PC-9 (cell line): ENCODE data around the gene TAF6. TPM values are rescaled to one million over a fixed set of nuclear protein-coding genes. Genes with fewer than 3 reads are reported as not detected.

Experiments used
- Bru-seq: library from RNA; stranded (reverse); fragments of 400-500 nt; gene quantifications from one replicate; lab custom pipeline; 2021; lab: Mats Ljungman, UMichigan
- BruChase-seq, 2 experiments: library from RNA; stranded (reverse); fragments of 400-500 nt; gene quantifications; one replicate each; lab custom pipeline; 2021; lab: Mats Ljungman, UMichigan
- BruUV-seq: library from RNA; stranded (reverse); fragments of 400-500 nt; replicated peaks from 2 replicates; lab custom pipeline; 2021; lab: Mats Ljungman, UMichigan
- CTCF ChIA-PET: fragments of 300-600 bp; sonication (Branson Sonifier 250); formaldehyde crosslinking; loops from one replicate; lab custom pipeline; 2022; ENCODE audit warnings: antibody characterized with exemption; lab: Charles Lee
- POLR2A ChIA-PET: fragments of 300-600 bp; sonication (Branson Sonifier 250); formaldehyde crosslinking; loops from one replicate; lab custom pipeline; 2022; ENCODE audit warnings: antibody characterized with exemption; ENCODE audit not compliant: unreplicated experiment; lab: Charles Lee
- DNase-seq, 2 experiments: peaks; one replicate each; pipeline versions ENCODE4 v3.0.0 to v3.0.0-alpha.2; 2015 to 2022; ENCODE audit warnings: mixed read lengths in 1 of 2
- H2AFZ ChIP-seq: fragments of 200-600 bp; sonication (generic); 2 replicates; pipeline ENCODE4 v1.8.1; 2017; ENCODE audit warnings: antibody characterized with exemption
- H3F3A ChIP-seq: fragments of 200-600 bp; sonication (generic); 2 replicates; pipeline ENCODE4 v1.8.1; 2017; ENCODE audit warnings: antibody characterized with exemption, mild to moderate bottlenecking, low read depth; ENCODE audit not compliant: insufficient read depth
- H3K27ac ChIP-seq: fragments of 200-600 bp; sonication (generic); 2 replicates; pipeline ENCODE4 v1.6.1; 2016; ENCODE audit warnings: mixed run types
- H3K27me3 ChIP-seq: fragments of 200-600 bp; sonication (generic); 2 replicates; pipeline ENCODE4 v1.6.1; 2016; ENCODE audit warnings: low read depth, mixed run types; ENCODE audit not compliant: insufficient read depth
- H3K36me3 ChIP-seq: fragments of 200-600 bp; sonication (generic); 2 replicates; pipeline ENCODE4 v1.6.1; 2016; ENCODE audit warnings: low read depth, mixed run types
- H3K4me1 ChIP-seq: fragments of 200-600 bp; sonication (generic); replicated peaks from 2 replicates; pipeline ENCODE4 v1.6.1; 2016; ENCODE audit warnings: mixed run types; ENCODE audit not compliant: insufficient read depth
- H3K4me2 ChIP-seq: fragments of 200-600 bp; sonication (generic); 2 replicates; pipeline ENCODE4 v1.6.1; 2017; ENCODE audit warnings: mixed run types
- H3K4me3 ChIP-seq: fragments of 200-600 bp; sonication (generic); 2 replicates; pipeline ENCODE4 v1.6.1; 2016; ENCODE audit warnings: mixed run types
- H3K79me2 ChIP-seq: fragments of 200-600 bp; sonication (generic); 2 replicates; pipeline ENCODE4 v1.6.1; 2017; ENCODE audit warnings: low read depth, mixed run types
- H3K9me2 ChIP-seq: fragments of 200-600 bp; sonication (generic); 2 replicates; pipeline ENCODE4 v1.8.1; 2017; ENCODE audit warnings: mild to moderate bottlenecking; ENCODE audit not compliant: insufficient read depth
- H3K9me3 ChIP-seq: fragments of 200-600 bp; sonication (generic); 2 replicates; pipeline ENCODE4 v1.8.1; 2016; ENCODE audit warnings: low read depth; ENCODE audit not compliant: insufficient read depth
- H4K20me1 ChIP-seq: fragments of 200-600 bp; sonication (generic); 2 replicates; pipeline ENCODE4 v1.8.1; 2017; ENCODE audit not compliant: insufficient read depth
- EZH2 ChIP-seq: fragments of 200-600 bp; sonication (generic); IDR thresholded peaks from 2 replicates; pipeline ENCODE4 v1.8.0; 2017; ENCODE audit warnings: antibody characterized with exemption, low read depth
- intact Hi-C: fragments of 100-400 bp; cut with micrococcal nuclease; formaldehyde crosslinking; loops from one replicate; pipeline ENCODE4 v1.10.0; 2022; ENCODE audit not compliant: unreplicated experiment
- long read RNA-seq: library from polyadenylated mRNA; stranded (forward); transcript quantifications from one replicate; pipeline ENCODE4 v2.0.0, GENCODE V29; 2022
- total RNA-seq: library from RNA; stranded (reverse); gene quantifications from 2 replicates; pipeline ENCODE4 v1.2.3, GENCODE V29; 2021
- TF ChIP-seq, protein P1 (sequence below): fragments of 200-600 bp; sonication (generic); conservative IDR thresholded peaks from 2 replicates; pipeline ENCODE4 v1.6.1; 2017; ENCODE audit warnings: mixed run types, antibody characterized with exemption, mild to moderate bottlenecking, moderate library complexity

The TAF6 gene
- total RNA-seq = 91.4 and 108 TPM in 2 replicates
- percentile 63 among the genes with signal in this experiment for Bru-seq, nascent RNA
- percentile 71 among the genes with signal in this experiment for BruChase-seq, experiment 1, labeled RNA remaining after a 2-hour chase
- percentile 89 among the genes with signal in this experiment for BruChase-seq, experiment 2, labeled RNA remaining after a 6-hour chase
- long read RNA-seq, transcript TAF6-209 (15 exons, 2,297 nt) = minor isoform, 8 of 202 reads
- long read RNA-seq, transcript TAF6-201 (15 exons, 2,727 nt) = minor isoform, 6 of 202 reads
- long read RNA-seq, transcript TAF6-211 (15 exons, 2,464 nt) = major isoform, 105 of 202 reads
- long read RNA-seq, partial matches to known transcripts = 24 of 202 reads
- long read RNA-seq, other reads (novel, unspliced or antisense) = 58 of 202 reads

DNA sequence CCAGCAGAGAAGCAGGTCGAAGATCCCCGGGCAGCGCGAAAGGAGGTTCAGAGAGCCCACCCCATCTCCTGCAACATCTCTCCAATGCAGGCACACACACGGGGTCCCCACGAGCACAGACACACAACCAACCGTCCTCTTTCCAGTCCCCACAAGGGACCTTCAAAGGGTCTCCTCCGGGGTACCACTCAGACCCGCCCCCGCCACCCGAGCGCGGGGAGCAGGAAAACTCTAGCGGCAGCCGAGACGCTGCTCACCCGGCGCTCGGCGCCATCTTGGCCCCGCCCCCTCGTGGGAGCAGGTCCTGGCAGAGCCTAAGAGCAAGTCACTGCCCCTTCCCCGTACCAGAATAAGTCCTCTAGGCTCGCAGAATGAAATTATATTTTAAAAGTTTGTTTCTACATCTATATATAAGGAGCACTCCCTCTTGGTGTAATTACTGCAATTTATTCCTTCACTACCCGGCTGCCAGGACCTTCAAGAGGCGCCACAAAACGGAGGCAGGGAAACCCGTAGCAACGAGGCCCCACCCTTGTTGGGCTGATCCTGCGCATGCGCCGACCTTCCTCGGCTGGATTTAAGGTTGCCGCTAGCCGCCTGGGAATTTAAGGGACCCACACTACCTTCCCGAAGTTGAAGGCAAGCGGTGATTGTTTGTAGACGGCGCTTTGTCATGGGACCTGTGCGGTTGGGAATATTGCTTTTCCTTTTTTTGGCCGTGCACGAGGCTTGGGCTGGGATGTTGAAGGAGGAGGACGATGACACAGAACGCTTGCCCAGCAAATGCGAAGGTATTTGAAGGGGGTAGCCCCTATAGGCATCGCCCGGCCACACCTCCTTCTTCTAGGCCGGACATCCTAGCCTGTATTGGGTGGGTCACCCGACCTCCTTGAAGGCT is at the start of gene TAF6, which contains the start of gene CNPY4:
Gene TAF6 (minus strand): TSS at position 287 of the 898 bp plus-strand sequence. CDS start 5,149 bp downstream, outside the sequence.
Gene CNPY4 (plus strand): TSS at position 563 of the 898 bp plus-strand sequence. CDS start 111 bp downstream, at position 674.
- DNase-seq = peak; percentile 86 to 96
- H3K36me3 ChIP-seq = no peaks in the 10 kb centered on the region
- no peaks in the 10 kb centered on the region for H3K79me2 ChIP-seq
- CTCF ChIA-PET = no interaction called here
- BruUV-seq = no TSS peak
- H4K20me1 ChIP-seq = no peaks in the 10 kb centered on the region
- POLR2A ChIA-PET = interaction anchor here (0.6 kb wide), 1 partner anchor 25 kb away, joined by 3 read pairs; no protein-coding TSS in a partner anchor
- H3K4me3 ChIP-seq = peak within 1 kb of the TSS; percentile 76
- H3K27ac ChIP-seq = peak within 1 kb of the TSS; percentile 52
- intact Hi-C loops = loop anchor here (1.0 kb wide), 1 partner anchor 18 kb away; the partner anchor contains the start of genes AP4M1 and MCM7
- peaks cover 5% of the 10 kb centered on the region; the same call in 1 of the 2 replicates for H3K4me1 ChIP-seq
- H2AFZ ChIP-seq = peak within 1 kb of the TSS; percentile 89
- no peaks in the 10 kb centered on the region for H3K27me3 ChIP-seq
- no peaks in the 10 kb centered on the region for H3K9me2 ChIP-seq
- no peaks in the 10 kb centered on the region for H3K9me3 ChIP-seq
- H3K4me2 ChIP-seq = peak within 1 kb of the TSS; percentile 87
- no peaks in the 10 kb centered on the region; the same call in 1 of the 2 replicates for H3F3A ChIP-seq
- TF ChIP-seq, protein P1, sequence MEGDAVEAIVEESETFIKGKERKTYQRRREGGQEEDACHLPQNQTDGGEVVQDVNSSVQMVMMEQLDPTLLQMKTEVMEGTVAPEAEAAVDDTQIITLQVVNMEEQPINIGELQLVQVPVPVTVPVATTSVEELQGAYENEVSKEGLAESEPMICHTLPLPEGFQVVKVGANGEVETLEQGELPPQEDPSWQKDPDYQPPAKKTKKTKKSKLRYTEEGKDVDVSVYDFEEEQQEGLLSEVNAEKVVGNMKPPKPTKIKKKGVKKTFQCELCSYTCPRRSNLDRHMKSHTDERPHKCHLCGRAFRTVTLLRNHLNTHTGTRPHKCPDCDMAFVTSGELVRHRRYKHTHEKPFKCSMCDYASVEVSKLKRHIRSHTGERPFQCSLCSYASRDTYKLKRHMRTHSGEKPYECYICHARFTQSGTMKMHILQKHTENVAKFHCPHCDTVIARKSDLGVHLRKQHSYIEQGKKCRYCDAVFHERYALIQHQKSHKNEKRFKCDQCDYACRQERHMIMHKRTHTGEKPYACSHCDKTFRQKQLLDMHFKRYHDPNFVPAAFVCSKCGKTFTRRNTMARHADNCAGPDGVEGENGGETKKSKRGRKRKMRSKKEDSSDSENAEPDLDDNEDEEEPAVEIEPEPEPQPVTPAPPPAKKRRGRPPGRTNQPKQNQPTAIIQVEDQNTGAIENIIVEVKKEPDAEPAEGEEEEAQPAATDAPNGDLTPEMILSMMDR = no peak
- TF ChIP-seq EZH2 = no peak

DNA sequence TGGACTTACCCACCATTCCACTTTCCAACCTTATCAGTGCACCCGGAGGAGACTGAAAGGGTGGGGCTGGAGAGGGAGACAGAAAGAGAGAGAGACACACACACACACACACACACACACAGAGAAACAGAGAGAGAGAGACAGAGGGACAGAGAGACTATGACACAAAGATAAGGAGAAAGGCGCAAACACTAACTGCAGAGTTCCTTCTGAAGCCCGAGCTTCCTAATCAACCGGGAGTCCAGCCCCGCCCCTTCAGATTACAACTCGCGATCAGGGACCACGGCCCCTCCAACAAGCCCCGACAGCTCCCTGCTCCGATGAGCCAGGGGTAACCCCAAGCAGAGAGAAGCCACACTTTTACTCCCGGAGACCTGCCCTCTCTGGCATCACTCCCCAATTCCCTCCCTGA is 48.8 kb upstream of the TAF6 start:
- Histone ChIP-seq H3K4me2 (peak overlapping the region; percentile 42), H2AFZ (no peak overlapping the region), H3K4me3 (no peak overlapping the region), H3K36me3 (no peaks in the 10 kb centered on the region), H3K9me3 (no peaks in the 10 kb centered on the region), H4K20me1 (no peaks in the 10 kb centered on the region), H3K27ac (no peak overlapping the region), H3K27me3 (peaks cover 47% of the 10 kb centered on the region), H3F3A (peaks cover 7% of the 10 kb centered on the region), H3K4me1 (peaks cover 10% of the 10 kb centered on the region), H3K79me2 (no peaks in the 10 kb centered on the region), H3K9me2 (no peaks in the 10 kb centered on the region)
- intact Hi-C loops = no loop called here
- BruUV-seq = no TSS peak
- no peak for DNase-seq
- POLR2A ChIA-PET = interaction anchor here (0.6 to 0.7 kb wide), 2 partner anchors 32 to 260 kb away, joined by 3 to 8 read pairs; partner anchors contain the start of gene ZCWPW1
- CTCF ChIA-PET = interaction anchor here (0.6 kb wide), 2 partner anchors 34 to 917 kb away, joined by 4 to 16 read pairs; partner anchors contain the start of gene TRIM56
- no peak for TF ChIP-seq EZH2
- TF ChIP-seq, protein P1 = no peak
